Cardiac muscle cell (in vitro differentiated cells and primary cell): ENCODE measurements around the gene PPFIA2. TPM values are rescaled to one million over a fixed set of nuclear protein-coding genes. Genes with fewer than 3 reads are reported as not detected.

Source experiments
- DNase-seq, 2 donors: peaks; one replicate each; pipeline versions ENCODE4 v3.0.0 to v3.0.0-alpha.2; 2010 to 2017; ENCODE audit warnings: low read depth in 1 of 2, low spot score in 1 of 2
- H3K27ac ChIP-seq: fragments of 200-600 bp; sonication (generic); 2 replicates; pipeline ENCODE4 v1.5.1; 2016
- H3K27me3 ChIP-seq: fragments of 200-600 bp; sonication (generic); 2 replicates; pipeline ENCODE4 v1.6.0; 2016; ENCODE audit warnings: control low read depth
- H3K36me3 ChIP-seq: fragments of 200-600 bp; sonication (generic); 2 replicates; pipeline ENCODE4 v1.5.1; 2016; ENCODE audit warnings: control low read depth
- H3K4me1 ChIP-seq: fragments of 200-600 bp; sonication (generic); 2 replicates; pipeline ENCODE4 v1.8.1; 2017; ENCODE audit warnings: low read depth, mild to moderate bottlenecking, mixed run types
- H3K4me3 ChIP-seq: fragments of 200-600 bp; sonication (generic); 2 replicates; pipeline ENCODE4 v1.5.1; 2016; ENCODE audit warnings: mild to moderate bottlenecking
- H3K9me3 ChIP-seq: fragments of 200-600 bp; sonication (generic); 2 replicates; pipeline ENCODE4 v1.5.1; 2017; ENCODE audit warnings: low read depth, mild to moderate bottlenecking, control low read depth
- CTCF ChIP-seq: IDR thresholded peaks from 2 replicates; pipeline ENCODE4 v1.5.1; 2012; ENCODE audit warnings: low read depth, mild to moderate bottlenecking, low read length
- polyA plus RNA-seq: library from polyadenylated mRNA; unstranded; fragments of >200 nt; fragmentation: Nextera tagmentation; extraction: Ambion mirVana; gene quantifications from 2 replicates; pipeline ENCODE4 v1.2.1, GENCODE V29; 2016
- total RNA-seq: library from RNA; depleted of rRNA; stranded (reverse); fragments of >200 nt; gene quantifications from 2 replicates; pipeline ENCODE4 v1.2.3, GENCODE V29; 2016

The PPFIA2 gene
- total and polyA plus RNA-seq, 2 experiments from 2014 or later: 17.1 to 53.5 TPM

- DNase-seq: no peak
- H3K4me3 ChIP-seq: no peak overlapping the region
- no peak overlapping the region for H3K27ac ChIP-seq
- no peaks in the 10 kb centered on the region for H3K9me3 ChIP-seq
- H3K4me1 ChIP-seq: no peaks in the 10 kb centered on the region
- no peaks in the 10 kb centered on the region for H3K36me3 ChIP-seq
- no peak for TF ChIP-seq CTCF
- no peaks in the 10 kb centered on the region for H3K27me3 ChIP-seq
Measured at GRCh38 chr12:81332054-81332453, 427.1 kb downstream of the PPFIA2 start.

- no peaks in the 10 kb centered on the region for H3K4me1 ChIP-seq
- DNase-seq: no peak
- no peak overlapping the region for H3K4me3 ChIP-seq
- H3K9me3 ChIP-seq: no peaks in the 10 kb centered on the region
- no peaks in the 10 kb centered on the region for H3K27me3 ChIP-seq
- TF ChIP-seq CTCF: no peak
- H3K36me3 ChIP-seq: no peaks in the 10 kb centered on the region
- no peak overlapping the region for H3K27ac ChIP-seq
Measured at GRCh38 chr12:81330480-81330879, 428.7 kb downstream of the PPFIA2 start.

- Histone ChIP-seq H3K36me3 (peaks cover 2% of the 10 kb centered on the region), H3K27me3 (no peaks in the 10 kb centered on the region), H3K9me3 (no peaks in the 10 kb centered on the region), H3K27ac (no peak overlapping the region), H3K4me3 (no peak overlapping the region), H3K4me1 (no peaks in the 10 kb centered on the region)
- peak in 1 of 2 donors; percentile 6 for DNase-seq
- peak; percentile 17 for TF ChIP-seq CTCF
Measured at GRCh38 chr12:81329085-81329484, 430.1 kb downstream of the PPFIA2 start.

GRCh38 chr12:81327425-81327824 lies 431.7 kb downstream of the PPFIA2 start:
- no peaks in the 10 kb centered on the region for H3K9me3 ChIP-seq
- no peaks in the 10 kb centered on the region for H3K4me1 ChIP-seq
- no peaks in the 10 kb centered on the region for H3K27me3 ChIP-seq
- H3K27ac ChIP-seq: no peak overlapping the region
- H3K36me3 ChIP-seq: peaks cover 2% of the 10 kb centered on the region
- no peak for TF ChIP-seq CTCF
- no peak overlapping the region for H3K4me3 ChIP-seq
- DNase-seq: no peak

- Histone ChIP-seq H3K9me3 (no peaks in the 10 kb centered on the region), H3K27me3 (no peaks in the 10 kb centered on the region), H3K4me3 (no peak overlapping the region), H3K36me3 (peaks cover 2% of the 10 kb centered on the region), H3K27ac (no peak overlapping the region), H3K4me1 (no peaks in the 10 kb centered on the region)
- DNase-seq: no peak
- TF ChIP-seq CTCF: no peak
Measured at GRCh38 chr12:81325086-81325485, 434.1 kb downstream of the PPFIA2 start.

GRCh38 chr12:81314903-81315531 lies 444.1 kb downstream of the PPFIA2 start:
- Histone ChIP-seq H3K36me3 (no peaks in the 10 kb centered on the region), H3K4me1 (no peaks in the 10 kb centered on the region), H3K27me3 (no peaks in the 10 kb centered on the region), H3K4me3 (no peak overlapping the region), H3K9me3 (no peaks in the 10 kb centered on the region), H3K27ac (no peak overlapping the region)
- no peak for DNase-seq
- TF ChIP-seq CTCF: no peak
